GM21737 (cell line): Measurements from ENCODE around the gene MGAT5B.

ENCODE experiments used
- ATAC-seq: cut with Tn5 transposase; IDR thresholded peaks from one replicate; pipeline ENCODE4 v1.9.1; 2021; ENCODE audit warnings: mild to moderate bottlenecking, moderate library complexity; ENCODE audit not compliant: unreplicated experiment

The MGAT5B gene

DNA sequence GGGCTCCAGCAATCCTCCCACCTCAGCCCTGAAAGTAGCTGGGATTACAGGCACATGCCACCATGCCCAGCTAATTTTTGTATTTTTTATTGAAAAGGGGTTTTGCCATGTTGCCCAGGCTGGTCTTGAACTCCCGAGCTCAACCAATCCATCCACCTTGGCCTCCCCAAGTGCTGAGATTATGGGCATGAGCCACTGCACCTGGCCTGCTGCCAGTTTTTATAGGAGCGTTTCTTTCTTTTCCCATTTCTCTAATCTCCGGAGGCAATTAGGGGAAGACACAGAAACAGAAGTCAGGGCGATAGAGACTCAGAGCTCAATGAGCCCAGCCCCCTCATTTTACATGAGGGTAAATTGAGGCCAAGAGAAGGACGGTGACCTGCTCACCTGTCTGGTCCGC lies 10.4 kb downstream of the MGAT5B start:
- ATAC-seq: no peak

- ATAC-seq: no peak
These were observed 11.1 kb downstream of the MGAT5B start for GRCh38 chr17:76879254-76879653.

GRCh38 chr17:76879691-76880090 lies 11.5 kb downstream of the MGAT5B start:
- ATAC-seq: no peak

DNA sequence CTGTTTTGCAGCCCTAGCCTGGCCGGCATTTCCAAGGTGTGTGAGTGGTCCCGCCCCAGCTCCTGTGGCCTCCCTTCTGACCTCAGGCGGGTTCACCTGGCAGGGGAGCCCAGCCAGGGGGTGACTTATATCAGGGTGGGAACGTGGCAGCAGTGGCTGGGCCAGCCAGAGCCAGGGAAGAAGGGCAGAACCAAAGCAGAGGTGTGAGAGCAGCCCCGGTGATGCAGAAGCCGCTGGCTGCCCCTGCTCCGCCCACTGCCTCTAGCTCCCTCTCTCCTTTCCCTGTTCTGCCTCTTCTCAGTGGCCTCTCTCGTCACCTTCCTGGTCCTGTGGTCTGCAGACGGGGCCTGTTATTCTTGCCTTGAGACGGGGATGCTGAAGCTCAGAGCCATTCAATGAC lies 12.1 kb downstream of the MGAT5B start:
- ATAC-seq: no peak

DNA sequence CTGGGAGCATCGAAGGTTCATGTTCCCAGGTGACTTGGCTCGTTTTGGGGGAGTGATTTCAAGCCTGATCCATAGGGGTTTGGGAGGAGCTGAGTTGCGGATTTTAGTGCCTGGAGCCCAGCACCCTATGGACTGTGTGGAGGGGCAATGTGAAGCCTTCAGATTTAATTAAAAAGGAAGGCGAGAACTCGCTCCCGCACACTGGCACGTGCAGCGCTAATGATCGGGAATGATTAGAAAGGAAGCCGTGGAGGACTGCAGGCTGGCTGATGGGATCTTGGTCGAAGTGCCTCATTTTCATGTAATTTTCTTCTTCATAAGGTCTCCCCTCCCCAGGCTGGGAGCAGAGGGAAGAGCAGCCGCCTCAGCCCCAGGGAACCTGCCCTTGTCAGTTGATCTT lies 12.8 kb downstream of the MGAT5B start:
- no peak for ATAC-seq

DNA sequence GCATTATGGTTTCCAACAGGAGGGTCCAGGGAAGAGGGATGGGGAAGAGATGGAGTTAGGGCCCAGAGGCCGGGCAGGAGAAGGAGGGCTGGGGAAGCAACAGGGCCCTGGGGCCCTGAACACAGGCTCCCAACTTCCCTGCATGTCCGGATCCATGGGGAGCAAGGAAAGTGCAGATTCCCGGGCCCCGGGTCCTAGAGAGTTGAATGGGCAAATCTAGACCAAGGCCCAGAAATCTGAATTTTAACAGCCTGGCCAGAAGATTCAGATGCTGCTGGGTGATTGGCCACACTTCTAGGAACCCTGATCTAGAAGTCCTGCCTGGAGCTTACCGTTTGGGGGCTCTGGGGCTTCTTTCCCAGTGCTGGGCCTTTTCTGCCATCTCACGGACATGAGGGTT lies 13.2 kb downstream of the MGAT5B start:
- ATAC-seq: no peak

DNA sequence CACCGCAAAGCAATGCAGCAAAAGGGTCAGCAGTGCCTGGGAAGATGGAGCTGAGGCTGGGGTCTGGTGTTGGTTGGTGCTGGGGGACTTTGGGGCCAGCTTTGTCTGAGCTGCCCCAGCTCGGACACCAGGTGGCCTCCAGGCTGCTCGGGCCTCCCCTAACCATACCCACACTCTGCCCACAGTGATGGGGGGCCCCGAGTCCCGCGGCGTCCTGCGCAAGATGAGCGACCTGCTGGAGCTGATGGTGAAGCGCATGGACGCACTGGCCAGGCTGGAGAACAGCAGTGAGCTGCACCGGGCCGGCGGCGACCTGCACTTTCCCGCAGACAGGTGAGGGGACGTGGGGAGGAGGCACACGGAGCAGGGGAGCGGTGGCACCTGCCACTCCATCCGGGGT lies 13.8 kb downstream of the MGAT5B start:
- no peak for ATAC-seq

DNA sequence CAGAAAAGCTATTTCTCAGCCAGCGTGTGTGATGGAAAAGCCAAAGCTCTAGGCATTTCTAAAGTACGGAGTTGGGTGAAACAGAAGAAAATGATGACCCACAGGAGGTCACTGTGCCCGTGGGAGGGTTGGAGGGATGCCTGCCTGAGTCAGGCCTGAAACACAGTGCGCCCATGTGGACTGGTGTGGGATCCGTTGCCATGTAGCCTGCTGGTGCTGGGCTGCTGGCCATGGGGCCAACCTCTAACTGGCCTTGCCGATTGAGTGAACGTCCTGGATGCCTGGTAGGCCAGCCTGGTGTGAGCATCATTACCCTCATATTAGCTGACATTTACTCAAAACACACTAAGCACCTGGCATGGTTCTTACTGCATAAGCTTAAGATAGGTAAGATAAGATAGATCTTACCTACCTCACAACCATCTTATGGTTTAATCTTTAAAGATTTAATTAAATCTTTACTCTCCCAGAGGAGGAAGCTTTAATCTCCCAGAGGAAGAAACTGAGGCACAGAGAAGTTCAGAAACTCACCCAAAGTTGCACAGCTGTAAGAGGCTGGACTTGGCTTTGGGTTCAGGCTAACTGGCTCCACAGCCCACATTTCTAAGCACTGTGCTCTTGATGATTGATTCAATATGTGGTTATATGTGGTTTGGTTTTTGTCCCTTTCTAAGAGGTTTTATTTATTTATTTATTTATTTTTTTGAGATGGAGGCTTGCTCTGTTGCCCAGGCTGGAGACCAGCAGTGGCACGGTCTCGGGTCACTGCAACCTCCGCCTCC lies 15.7 kb downstream of the MGAT5B start:
- ATAC-seq: no peak

GRCh38 chr17:76884995-76885893 lies 17.0 kb downstream of the MGAT5B start:
- no peak for ATAC-seq

DNA sequence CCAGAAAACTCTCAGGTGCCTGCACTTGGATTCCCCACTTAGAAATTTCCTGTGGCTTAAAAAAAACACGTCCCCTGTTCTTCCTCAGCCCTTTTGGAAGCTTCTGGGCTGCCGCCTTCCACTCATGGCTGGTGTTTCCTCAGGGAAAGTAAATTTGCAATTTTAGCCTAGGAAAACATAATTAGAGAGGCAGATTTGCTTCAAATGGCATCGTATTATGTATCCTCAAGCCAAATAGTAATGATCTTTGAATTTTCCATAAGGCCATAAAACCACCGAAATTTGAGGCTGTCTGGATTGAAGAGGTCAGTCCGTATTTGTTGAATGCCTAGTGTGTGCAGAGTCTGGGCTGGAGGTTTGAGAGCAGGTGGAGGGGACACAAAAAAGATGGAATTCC lies 17.7 kb downstream of the MGAT5B start:
- no peak for ATAC-seq

GRCh38 chr17:76886395-76886794 lies 18.2 kb downstream of the MGAT5B start:
- no peak for ATAC-seq

- ATAC-seq: no peak
These were observed 19.6 kb downstream of the MGAT5B start for GRCh38 chr17:76887802-76888201.

DNA sequence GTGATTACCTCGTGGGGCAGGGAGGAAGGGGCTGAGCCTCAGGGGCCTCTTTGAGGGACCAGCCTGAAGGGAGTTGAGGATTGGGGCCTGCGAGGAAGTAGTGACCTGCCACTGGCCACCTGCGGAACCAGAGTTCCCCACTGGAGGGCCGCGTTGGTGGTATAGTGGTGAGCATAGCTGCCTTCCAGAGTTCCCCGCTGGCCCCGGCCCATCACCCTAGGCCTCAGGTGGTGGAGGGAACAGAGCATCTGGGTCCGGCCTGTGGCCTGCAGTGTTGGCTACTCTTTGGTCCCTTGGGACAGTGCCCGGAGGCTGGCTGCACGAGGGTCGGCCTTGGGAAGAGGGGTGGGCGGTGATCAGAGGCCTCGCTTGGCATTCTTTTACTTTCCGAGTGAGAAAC lies 20.5 kb downstream of the MGAT5B start:
- no peak for ATAC-seq

DNA sequence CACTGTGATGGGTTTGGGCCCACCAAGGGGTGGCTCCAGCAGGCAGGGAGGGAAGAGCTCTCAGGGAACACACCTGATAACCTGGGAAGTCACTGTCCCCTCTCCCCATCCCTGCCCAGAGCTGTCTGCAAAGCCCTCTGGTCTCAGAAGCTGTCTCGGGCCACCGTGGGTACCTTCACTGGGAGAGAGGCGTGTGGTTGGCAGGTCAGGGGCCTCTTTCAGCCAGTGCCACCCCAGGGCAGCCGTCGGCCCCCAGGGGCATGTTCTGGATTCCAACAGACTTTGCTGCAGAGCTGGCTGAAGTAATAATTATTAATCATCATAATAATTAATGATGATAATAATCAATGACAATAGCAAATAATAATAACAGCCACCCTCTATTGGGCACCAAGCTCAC lies 21.1 kb downstream of the MGAT5B start:
- no peak for ATAC-seq

GRCh38 chr17:76892329-76892728 lies 24.1 kb downstream of the MGAT5B start:
- ATAC-seq: no peak

DNA sequence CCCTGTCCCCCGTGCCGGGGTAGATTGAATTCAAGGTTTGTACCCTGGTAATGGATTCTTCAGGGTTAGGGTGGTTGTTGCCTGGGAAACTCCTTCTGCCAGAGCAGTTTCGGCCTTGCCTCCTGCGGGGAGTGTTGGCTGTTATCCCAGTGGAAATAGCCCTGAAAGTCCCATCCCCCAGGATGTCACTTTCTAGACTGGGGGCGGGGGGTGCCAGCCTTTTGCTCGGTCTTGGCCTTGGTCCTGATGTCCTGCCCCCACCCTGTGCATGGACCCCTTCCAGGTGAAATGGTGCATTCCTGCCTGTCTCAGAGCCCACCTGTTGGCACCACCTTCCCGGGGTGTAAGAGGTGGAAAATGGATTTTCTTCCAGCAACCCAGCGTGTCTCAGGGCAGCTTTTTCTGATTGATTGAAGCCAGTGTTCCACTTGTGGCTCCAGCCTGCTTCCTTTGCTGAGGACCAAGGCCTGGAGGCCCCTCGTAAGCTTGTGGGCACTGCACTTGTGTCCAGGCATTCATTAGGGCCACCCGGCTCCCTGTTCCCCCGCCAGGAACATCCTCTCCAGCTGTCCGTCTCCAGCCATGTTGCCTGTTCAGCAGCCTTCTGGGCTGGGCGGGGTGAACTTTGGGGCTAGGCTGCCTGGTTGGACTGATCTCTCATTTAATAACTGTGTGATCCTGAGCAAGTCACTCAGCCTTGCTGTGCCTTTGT lies 25.6 kb downstream of the MGAT5B start:
- no peak for ATAC-seq

DNA sequence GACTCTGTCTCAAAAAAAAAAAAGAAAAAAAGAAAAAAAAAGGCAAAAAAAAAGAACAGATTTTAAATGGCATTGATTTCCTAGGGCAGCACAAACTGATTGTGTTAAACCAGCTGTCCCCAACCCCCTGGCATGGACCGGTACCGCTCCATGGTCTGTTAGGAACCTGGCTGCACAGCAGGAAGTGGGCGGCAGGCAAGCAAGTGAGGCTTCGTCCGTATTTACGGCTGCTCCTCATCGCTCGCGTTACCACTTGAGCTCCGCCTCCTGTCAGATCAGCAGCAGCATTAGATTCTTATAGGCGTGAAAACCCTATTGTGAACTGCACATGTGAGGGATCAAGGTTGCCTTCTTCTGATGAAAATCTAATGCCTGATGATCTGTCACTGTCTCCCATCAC lies 26.6 kb downstream of the MGAT5B start:
- ATAC-seq: no peak

- no peak for ATAC-seq
These were observed 28.8 kb downstream of the MGAT5B start for GRCh38 chr17:76897023-76897422.

DNA sequence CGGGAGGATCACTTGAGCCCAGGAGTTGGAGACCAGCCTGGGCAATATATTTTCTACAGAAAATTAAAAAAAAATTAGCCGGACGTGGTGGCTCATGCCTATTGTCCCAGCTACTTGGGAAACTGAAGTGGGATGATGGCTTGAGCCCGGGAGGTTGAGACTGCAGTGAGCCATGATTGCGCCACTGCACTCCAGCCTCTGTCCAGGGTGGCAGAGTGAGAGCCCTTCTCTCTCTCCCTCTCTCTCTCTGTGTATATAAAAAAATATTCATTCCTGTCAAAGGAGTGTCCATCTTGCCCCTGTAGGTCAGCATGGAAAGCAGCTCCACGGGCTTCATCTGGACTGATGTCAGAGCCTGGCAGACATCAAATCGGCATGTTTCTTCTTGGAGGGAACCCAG lies 31.2 kb downstream of the MGAT5B start:
- no peak for ATAC-seq

- ATAC-seq: no peak
These were observed 32.5 kb downstream of the MGAT5B start for GRCh38 chr17:76900723-76901122.

- ATAC-seq: no peak
These were observed 33.5 kb downstream of the MGAT5B start for GRCh38 chr17:76901542-76902197.
